ENCODE data around the gene SMCO2.

SMCO2 gene

DNA sequence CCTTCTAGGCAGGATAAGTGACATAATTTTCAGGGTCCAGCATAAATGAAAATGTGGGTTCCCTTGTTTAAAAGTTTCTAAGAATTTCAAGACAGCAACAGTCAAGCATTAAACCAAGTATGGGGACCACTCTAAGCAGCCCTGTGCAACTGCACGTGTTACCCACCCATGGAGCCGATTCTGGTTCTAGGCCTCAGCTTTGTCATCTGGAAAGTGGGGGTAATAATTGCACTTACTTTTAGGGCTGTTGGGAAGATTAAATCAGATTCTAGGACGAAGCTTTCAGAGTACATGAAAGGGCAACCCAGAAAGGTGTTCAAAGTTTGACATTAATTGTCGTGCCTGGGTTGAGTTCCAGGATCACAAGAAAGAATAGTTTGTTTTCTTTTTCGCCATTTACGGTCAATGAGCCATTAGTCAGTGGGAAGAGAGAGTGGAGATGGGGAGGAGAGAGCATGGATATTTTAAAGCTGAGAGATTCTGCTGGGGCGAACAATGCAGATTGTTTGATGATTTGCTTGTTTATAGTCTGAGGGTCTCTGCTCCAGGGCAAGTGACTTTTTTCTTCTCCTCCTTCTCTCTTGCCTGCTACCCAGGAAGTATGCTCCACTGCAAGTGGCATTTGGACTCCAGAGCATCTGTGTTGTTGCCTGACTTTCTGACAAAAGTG lies 66.8 kb downstream of the SMCO2 start:
- no peak overlapping the region for H2AFZ ChIP-seq (ENCODE audit: low read length, unreplicated experiment)
- H3K36me3 ChIP-seq (ENCODE audit: insufficient read depth, low read length) = no peaks in the 10 kb centered on the region
- no peaks in the 10 kb centered on the region for H3K4me1 ChIP-seq (ENCODE audit: control insufficient read depth, insufficient read depth, low read length, unreplicated experiment)
- H3K27ac ChIP-seq (ENCODE audit: low read depth, low read length) = no peak overlapping the region
- H3K79me2 ChIP-seq (ENCODE audit: control insufficient read depth, insufficient read depth, low read length, unreplicated experiment) = no peaks in the 10 kb centered on the region
- H3K27me3 ChIP-seq (ENCODE audit: insufficient read depth, low read length) = no peaks in the 10 kb centered on the region
- no peak overlapping the region for H3K4me3 ChIP-seq (ENCODE audit: low read depth, low read length)

DNA sequence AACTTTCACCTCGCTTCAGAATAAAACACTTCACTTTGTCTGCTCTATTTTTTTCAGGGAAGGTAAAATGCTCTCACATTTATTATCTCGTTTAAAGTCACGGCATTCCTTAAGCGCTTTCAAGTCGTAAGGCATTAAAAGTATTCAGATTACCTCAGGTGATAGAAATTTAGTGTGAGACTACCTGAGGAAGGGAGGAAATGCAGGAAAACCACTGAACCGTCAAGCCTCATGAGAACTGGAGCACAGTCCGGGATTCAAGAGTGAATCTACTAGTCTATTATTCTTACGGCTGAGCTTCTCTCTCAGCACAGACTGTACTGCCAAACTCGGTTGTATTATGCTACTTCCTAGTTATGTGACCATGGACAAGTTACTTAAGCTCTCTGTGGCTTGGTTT lies 69.1 kb downstream of the SMCO2 start:
- no peak overlapping the region for H3K4me3 ChIP-seq (ENCODE audit: low read depth, low read length)
- H3K4me1 ChIP-seq (ENCODE audit: control insufficient read depth, insufficient read depth, low read length, unreplicated experiment) = peaks cover 2% of the 10 kb centered on the region
- H3K36me3 ChIP-seq (ENCODE audit: insufficient read depth, low read length) = no peaks in the 10 kb centered on the region
- H3K27me3 ChIP-seq (ENCODE audit: insufficient read depth, low read length) = no peaks in the 10 kb centered on the region
- no peak overlapping the region for H2AFZ ChIP-seq (ENCODE audit: low read length, unreplicated experiment)
- no peak overlapping the region for H3K27ac ChIP-seq (ENCODE audit: low read depth, low read length)
- H3K79me2 ChIP-seq (ENCODE audit: control insufficient read depth, insufficient read depth, low read length, unreplicated experiment) = no peaks in the 10 kb centered on the region

DNA sequence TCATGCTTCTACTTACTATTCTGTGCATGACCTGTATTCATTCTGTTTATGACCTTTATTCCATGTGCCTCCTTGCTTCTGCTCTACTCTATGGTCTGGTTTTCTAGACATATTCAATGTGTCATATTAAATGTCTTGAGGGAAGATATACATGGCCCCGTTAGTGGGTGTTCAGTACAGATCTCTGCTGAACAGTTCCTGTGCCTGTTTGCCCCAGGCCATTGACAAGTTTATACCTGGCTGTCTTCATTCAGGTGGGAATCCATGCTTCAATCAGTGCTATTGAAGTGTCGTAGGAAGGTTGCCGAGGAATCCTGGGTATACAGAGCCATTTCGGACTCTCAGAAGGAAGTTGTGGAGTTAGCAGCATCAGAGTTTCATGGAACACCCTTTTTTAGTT lies 70.1 kb downstream of the SMCO2 start:
- Histone ChIP-seq H3K79me2 (ENCODE audit: control insufficient read depth, insufficient read depth, low read length, unreplicated experiment) (no peaks in the 10 kb centered on the region), H3K27me3 (ENCODE audit: insufficient read depth, low read length) (no peaks in the 10 kb centered on the region), H2AFZ (ENCODE audit: low read length, unreplicated experiment) (no peak overlapping the region), H3K4me3 (ENCODE audit: low read depth, low read length) (no peak overlapping the region), H3K4me1 (ENCODE audit: control insufficient read depth, insufficient read depth, low read length, unreplicated experiment) (peaks cover 12% of the 10 kb centered on the region), H3K27ac (ENCODE audit: low read depth, low read length) (no peak overlapping the region), H3K36me3 (ENCODE audit: insufficient read depth, low read length) (no peaks in the 10 kb centered on the region)

DNA sequence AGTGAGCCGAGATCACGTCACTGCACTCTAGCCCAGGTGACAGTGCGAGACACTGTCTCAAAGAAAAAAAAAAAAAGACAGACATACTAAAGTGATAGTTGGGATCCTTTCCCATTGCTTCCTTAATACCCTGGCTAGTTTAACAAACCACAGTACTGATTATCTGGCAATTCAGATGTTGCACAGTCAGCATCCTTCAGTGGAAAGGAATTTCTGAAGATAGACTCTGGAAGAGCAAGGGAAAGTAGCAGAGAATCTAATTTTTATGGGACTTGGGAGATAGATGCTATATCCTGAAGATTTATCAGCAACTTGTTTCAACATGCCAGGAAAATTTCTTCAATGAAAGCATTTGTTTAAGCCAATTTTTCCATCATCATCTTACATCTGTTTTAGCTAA lies 71.0 kb downstream of the SMCO2 start:
- Histone ChIP-seq H3K36me3 (ENCODE audit: insufficient read depth, low read length) (no peaks in the 10 kb centered on the region), H3K4me1 (ENCODE audit: control insufficient read depth, insufficient read depth, low read length, unreplicated experiment) (peaks cover 14% of the 10 kb centered on the region), H2AFZ (ENCODE audit: low read length, unreplicated experiment) (no peak overlapping the region), H3K4me3 (ENCODE audit: low read depth, low read length) (no peak overlapping the region), H3K27ac (ENCODE audit: low read depth, low read length) (no peak overlapping the region), H3K79me2 (ENCODE audit: control insufficient read depth, insufficient read depth, low read length, unreplicated experiment) (no peaks in the 10 kb centered on the region), H3K27me3 (ENCODE audit: insufficient read depth, low read length) (no peaks in the 10 kb centered on the region)

DNA sequence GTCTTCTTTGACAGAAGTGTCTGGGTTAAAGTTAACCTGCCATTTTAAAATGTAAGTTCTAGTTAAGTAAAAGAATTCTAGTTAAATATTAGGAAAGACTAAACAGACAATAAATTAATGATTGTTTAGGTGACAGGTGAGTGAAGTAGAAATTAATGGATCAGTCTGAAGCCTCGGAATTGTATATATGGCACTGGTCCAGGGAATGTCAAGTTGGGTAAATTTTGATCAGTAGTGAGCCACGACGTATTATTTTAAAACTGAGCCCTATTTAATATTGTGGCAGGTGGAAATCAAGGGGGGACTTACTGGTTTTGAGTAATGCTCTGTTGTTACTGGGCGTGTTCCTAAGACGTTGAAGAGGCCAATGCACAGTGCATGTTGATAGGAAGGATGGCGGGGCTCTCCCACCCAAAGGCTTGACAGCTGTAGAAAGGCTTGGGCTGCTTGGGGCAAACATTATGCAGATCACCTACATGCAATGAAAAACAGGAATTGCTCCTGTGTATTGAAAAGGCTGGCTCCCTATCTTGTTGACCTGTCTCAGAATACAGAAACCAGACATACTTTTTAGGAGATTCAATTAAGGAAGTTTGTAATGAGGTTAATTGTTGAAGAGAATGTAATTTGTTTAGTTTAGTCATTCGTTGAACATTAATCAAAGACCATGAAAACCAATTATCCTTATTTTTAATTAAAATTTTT lies 71.6 kb downstream of the SMCO2 start:
- H3K4me3 ChIP-seq (ENCODE audit: low read depth, low read length) = no peak overlapping the region
- H3K4me1 ChIP-seq (ENCODE audit: control insufficient read depth, insufficient read depth, low read length, unreplicated experiment) = peaks cover 18% of the 10 kb centered on the region
- H3K36me3 ChIP-seq (ENCODE audit: insufficient read depth, low read length) = no peaks in the 10 kb centered on the region
- no peak overlapping the region for H3K27ac ChIP-seq (ENCODE audit: low read depth, low read length)
- no peaks in the 10 kb centered on the region for H3K79me2 ChIP-seq (ENCODE audit: control insufficient read depth, insufficient read depth, low read length, unreplicated experiment)
- no peak overlapping the region for H2AFZ ChIP-seq (ENCODE audit: low read length, unreplicated experiment)
- no peaks in the 10 kb centered on the region for H3K27me3 ChIP-seq (ENCODE audit: insufficient read depth, low read length)

DNA sequence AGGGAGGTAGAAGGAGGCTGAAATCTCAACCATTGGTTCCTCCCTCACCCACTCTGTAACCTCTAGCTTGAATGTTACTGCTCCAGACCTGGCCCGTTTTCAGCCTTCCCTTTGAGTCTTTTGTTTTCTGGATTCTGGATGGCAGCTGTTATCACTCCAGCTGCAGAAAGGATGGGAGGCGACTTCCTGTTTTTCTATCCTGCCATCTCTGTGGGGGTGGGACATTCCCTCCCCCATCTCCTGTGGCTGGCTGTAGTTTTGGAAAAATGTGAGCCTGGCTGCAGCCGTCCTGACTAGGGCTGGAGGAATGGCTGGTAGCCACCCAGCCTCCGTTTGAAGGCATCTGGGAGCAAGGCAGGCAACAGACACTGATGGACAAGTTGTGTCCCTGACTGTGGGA lies 74.5 kb downstream of the SMCO2 start:
- H3K27ac ChIP-seq (ENCODE audit: low read depth, low read length) = no peak overlapping the region
- H3K4me3 ChIP-seq (ENCODE audit: low read depth, low read length) = peak overlapping the region; percentile 15; the same call in 1 of the 2 replicates
- H3K27me3 ChIP-seq (ENCODE audit: insufficient read depth, low read length) = no peaks in the 10 kb centered on the region
- H2AFZ ChIP-seq (ENCODE audit: low read length, unreplicated experiment) = peak overlapping the region; percentile 54
- peaks cover 25% of the 10 kb centered on the region for H3K4me1 ChIP-seq (ENCODE audit: control insufficient read depth, insufficient read depth, low read length, unreplicated experiment)
- peaks cover 17% of the 10 kb centered on the region for H3K79me2 ChIP-seq (ENCODE audit: control insufficient read depth, insufficient read depth, low read length, unreplicated experiment)
- no peaks in the 10 kb centered on the region for H3K36me3 ChIP-seq (ENCODE audit: insufficient read depth, low read length)

DNA sequence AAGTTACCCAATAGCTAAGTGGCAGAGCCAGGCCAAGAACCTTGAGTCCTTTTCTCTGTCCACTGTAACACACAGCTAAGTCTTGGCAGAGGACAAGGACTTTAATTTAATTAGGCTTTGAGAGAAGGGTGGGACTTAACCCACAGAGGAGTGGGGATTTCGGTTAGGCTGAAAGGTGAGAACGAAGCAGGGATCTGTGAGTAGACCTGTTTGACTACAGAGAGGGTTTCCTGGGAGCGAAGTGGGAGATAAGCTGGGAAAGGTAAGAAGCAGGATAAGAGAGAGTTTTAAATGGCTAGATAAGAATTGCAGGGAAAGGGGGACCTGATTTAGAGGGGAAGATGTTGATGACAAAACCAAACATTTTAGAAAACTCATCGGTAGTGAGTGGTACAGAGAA lies 75.4 kb downstream of the SMCO2 start:
- Histone ChIP-seq H3K4me3 (ENCODE audit: low read depth, low read length) (no peak overlapping the region), H3K27me3 (ENCODE audit: insufficient read depth, low read length) (no peaks in the 10 kb centered on the region), H3K36me3 (ENCODE audit: insufficient read depth, low read length) (no peaks in the 10 kb centered on the region), H3K4me1 (ENCODE audit: control insufficient read depth, insufficient read depth, low read length, unreplicated experiment) (peaks cover 28% of the 10 kb centered on the region), H3K27ac (ENCODE audit: low read depth, low read length) (no peak overlapping the region), H3K79me2 (ENCODE audit: control insufficient read depth, insufficient read depth, low read length, unreplicated experiment) (peaks cover 24% of the 10 kb centered on the region), H2AFZ (ENCODE audit: low read length, unreplicated experiment) (no peak overlapping the region)

DNA sequence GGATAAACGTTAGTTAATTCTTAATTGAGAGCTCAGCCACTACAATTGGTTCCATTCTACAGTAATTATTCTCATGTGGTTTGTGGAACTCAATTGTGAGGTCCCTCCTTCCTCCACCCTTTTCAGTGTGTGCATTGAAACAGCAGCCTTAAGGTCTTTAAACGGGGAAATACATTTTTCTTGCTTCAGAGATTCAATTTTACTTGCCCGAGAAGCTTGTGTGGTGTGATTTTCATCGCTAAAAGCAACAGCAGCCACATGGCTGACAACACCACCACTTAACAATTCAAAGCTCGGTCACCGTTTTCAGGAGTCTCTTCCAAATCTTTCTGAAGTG lies 76.7 kb downstream of the SMCO2 start:
- H3K79me2 ChIP-seq (ENCODE audit: control insufficient read depth, insufficient read depth, low read length, unreplicated experiment) = peaks cover 37% of the 10 kb centered on the region
- no peaks in the 10 kb centered on the region for H3K27me3 ChIP-seq (ENCODE audit: insufficient read depth, low read length)
- H3K27ac ChIP-seq (ENCODE audit: low read depth, low read length) = peak overlapping the region; percentile 67
- peak overlapping the region; percentile 84 for H3K4me3 ChIP-seq (ENCODE audit: low read depth, low read length)
- H3K4me1 ChIP-seq (ENCODE audit: control insufficient read depth, insufficient read depth, low read length, unreplicated experiment) = peaks cover 31% of the 10 kb centered on the region
- H2AFZ ChIP-seq (ENCODE audit: low read length, unreplicated experiment) = peak overlapping the region; percentile 64
- H3K36me3 ChIP-seq (ENCODE audit: insufficient read depth, low read length) = no peaks in the 10 kb centered on the region

DNA sequence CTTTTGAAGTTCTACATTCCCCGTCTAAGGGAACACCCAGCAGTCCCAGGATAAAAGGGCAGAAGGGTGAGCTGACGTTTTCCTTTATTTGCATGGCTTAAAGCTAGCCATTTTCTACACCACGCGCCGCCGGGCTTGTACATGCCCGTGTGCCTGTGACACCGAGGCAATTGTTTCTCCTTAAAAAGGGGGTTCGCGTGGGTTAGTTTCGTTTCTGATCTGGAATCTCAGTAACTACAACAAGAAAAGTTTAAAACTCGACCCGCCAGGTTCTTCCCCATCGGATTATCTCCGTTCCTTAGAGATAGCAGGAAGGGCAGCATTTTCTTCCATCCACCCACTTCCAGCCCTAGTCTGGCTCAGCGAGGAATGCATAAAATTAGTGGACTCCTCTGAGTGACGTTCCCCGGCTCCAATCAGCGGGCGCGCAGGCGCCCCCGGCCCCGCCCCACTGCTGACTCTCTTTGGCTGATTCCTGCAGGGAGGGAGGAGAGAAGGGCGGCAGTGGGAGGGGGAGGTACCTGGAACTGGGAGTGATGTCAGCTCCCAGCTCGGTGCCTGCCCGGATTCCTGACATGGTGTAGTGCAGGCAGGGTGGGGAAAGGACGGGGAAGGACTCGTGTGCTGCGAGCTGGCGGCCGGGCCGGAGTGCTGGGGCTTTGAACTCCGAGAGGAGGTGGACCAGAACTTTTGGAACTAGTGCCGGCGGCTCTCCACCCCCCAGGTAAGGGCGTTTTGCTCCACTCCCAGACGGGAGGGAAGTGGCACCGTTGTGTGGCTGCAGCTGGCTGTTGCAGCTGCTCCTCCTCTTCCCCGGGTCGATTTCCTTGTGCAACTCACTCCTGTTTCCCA lies 77.3 kb downstream of the SMCO2 start, which contains the start of gene PPFIBP1:
TSS of gene PPFIBP1 (plus strand) at position 565 of the 852 bp plus-strand sequence. CDS start 109,191 bp downstream, outside the sequence.
- H3K36me3 ChIP-seq (ENCODE audit: insufficient read depth, low read length) = no peaks in the 10 kb centered on the region
- peaks cover 43% of the 10 kb centered on the region for H3K79me2 ChIP-seq (ENCODE audit: control insufficient read depth, insufficient read depth, low read length, unreplicated experiment)
- H3K27ac ChIP-seq (ENCODE audit: low read depth, low read length) = peak within 1 kb of the TSS; percentile 74
- H3K27me3 ChIP-seq (ENCODE audit: insufficient read depth, low read length) = no peaks in the 10 kb centered on the region
- peak within 1 kb of the TSS; percentile 64 for H2AFZ ChIP-seq (ENCODE audit: low read length, unreplicated experiment)
- H3K4me3 ChIP-seq (ENCODE audit: low read depth, low read length) = peak within 1 kb of the TSS; percentile 84
- peaks cover 37% of the 10 kb centered on the region for H3K4me1 ChIP-seq (ENCODE audit: control insufficient read depth, insufficient read depth, low read length, unreplicated experiment)

DNA sequence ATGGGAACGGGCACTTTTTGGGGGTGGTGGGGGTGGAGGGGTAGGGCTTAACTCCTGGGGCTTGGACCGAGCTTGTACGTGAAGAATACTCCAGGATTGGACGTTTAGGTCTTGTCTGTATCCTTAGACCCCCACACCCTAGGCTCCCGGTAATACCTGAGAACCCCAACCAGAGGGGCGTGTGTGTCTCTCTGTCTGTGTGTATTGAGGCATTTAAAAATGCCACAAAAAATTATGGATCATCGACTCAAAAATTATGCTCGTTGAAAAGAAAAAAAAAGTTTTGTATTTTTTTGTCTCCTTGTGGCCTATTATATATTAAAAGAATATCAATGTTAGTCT lies 77.9 kb downstream of the SMCO2 start:
- Histone ChIP-seq H3K36me3 (ENCODE audit: insufficient read depth, low read length) (no peaks in the 10 kb centered on the region), H2AFZ (ENCODE audit: low read length, unreplicated experiment) (no peak overlapping the region), H3K27ac (ENCODE audit: low read depth, low read length) (peak overlapping the region; percentile 74), H3K4me3 (ENCODE audit: low read depth, low read length) (peak overlapping the region; percentile 84), H3K4me1 (ENCODE audit: control insufficient read depth, insufficient read depth, low read length, unreplicated experiment) (peaks cover 40% of the 10 kb centered on the region), H3K27me3 (ENCODE audit: insufficient read depth, low read length) (no peaks in the 10 kb centered on the region), H3K79me2 (ENCODE audit: control insufficient read depth, insufficient read depth, low read length, unreplicated experiment) (peaks cover 48% of the 10 kb centered on the region)

Data from ACC112 (cell line).